Endothelial cell (in vitro differentiated cells): ENCODE measurements around the gene HS3ST1. TPM values are rescaled to one million over a fixed set of nuclear protein-coding genes. Genes with fewer than 3 reads are reported as not detected.

Experiments
- DNase-seq: peaks from one replicate; pipeline ENCODE4 v3.0.0; 2021; ENCODE audit warnings: low spot score
- H3K27ac Mint-ChIP-seq: one replicate; pipeline ENCODE4 v1.8.0; 2021; ENCODE audit warnings: mixed read lengths, inconsistent platforms; ENCODE audit not compliant: unreplicated experiment
- H3K27me3 Mint-ChIP-seq: one replicate; pipeline ENCODE4 v1.8.0; 2021; ENCODE audit warnings: mild to moderate bottlenecking, moderate library complexity, mixed read lengths, inconsistent platforms; ENCODE audit not compliant: unreplicated experiment
- H3K36me3 Mint-ChIP-seq: one replicate; pipeline ENCODE4 v1.8.0; 2021; ENCODE audit warnings: mild to moderate bottlenecking, low read depth, mixed read lengths, inconsistent platforms; ENCODE audit not compliant: unreplicated experiment
- H3K4me1 Mint-ChIP-seq: one replicate; pipeline ENCODE4 v1.8.0; 2021; ENCODE audit warnings: mild to moderate bottlenecking, mixed read lengths, inconsistent platforms; ENCODE audit not compliant: unreplicated experiment
- H3K4me3 Mint-ChIP-seq: one replicate; pipeline ENCODE4 v1.8.0; 2021; ENCODE audit warnings: mild to moderate bottlenecking, mixed read lengths, inconsistent platforms; ENCODE audit not compliant: unreplicated experiment
- H3K9me3 Mint-ChIP-seq: one replicate; pipeline ENCODE4 v1.8.0; 2021; ENCODE audit warnings: mixed read lengths, inconsistent platforms; ENCODE audit not compliant: unreplicated experiment
- total RNA-seq: library from RNA; stranded (reverse); fragmentation: NEBNext Ultra II Directional; extraction: Animal tissue kit (Norgen Biotek cat#: 25700); gene quantifications from one replicate; pipeline ENCODE4 v1.2.1, GENCODE V29; 2021; ENCODE audit not compliant: unreplicated experiment
- TF ChIP-seq, protein P1 (sequence below): fragments of 200-600 bp; sonication (generic); IDR thresholded peaks from one replicate; pipeline ENCODE4 v1.5.0; 2021; ENCODE audit warnings: antibody characterized with exemption; ENCODE audit not compliant: unreplicated experiment

HS3ST1 gene
- total RNA-seq, 1 donor from 2014 or later, result 0.44 TPM

GRCh38 chr4:11365039-11365438, 63.7 kb downstream of the HS3ST1 start:
- Mint-ChIP-seq H3K4me1 (no peaks in the 10 kb centered on the region), H3K27me3 (no peaks in the 10 kb centered on the region), H3K9me3 (no peaks in the 10 kb centered on the region), H3K27ac (no peak overlapping the region), H3K36me3 (no peaks in the 10 kb centered on the region), H3K4me3 (no peak overlapping the region)
- DNase-seq, result no peak
- TF ChIP-seq, protein P1, sequence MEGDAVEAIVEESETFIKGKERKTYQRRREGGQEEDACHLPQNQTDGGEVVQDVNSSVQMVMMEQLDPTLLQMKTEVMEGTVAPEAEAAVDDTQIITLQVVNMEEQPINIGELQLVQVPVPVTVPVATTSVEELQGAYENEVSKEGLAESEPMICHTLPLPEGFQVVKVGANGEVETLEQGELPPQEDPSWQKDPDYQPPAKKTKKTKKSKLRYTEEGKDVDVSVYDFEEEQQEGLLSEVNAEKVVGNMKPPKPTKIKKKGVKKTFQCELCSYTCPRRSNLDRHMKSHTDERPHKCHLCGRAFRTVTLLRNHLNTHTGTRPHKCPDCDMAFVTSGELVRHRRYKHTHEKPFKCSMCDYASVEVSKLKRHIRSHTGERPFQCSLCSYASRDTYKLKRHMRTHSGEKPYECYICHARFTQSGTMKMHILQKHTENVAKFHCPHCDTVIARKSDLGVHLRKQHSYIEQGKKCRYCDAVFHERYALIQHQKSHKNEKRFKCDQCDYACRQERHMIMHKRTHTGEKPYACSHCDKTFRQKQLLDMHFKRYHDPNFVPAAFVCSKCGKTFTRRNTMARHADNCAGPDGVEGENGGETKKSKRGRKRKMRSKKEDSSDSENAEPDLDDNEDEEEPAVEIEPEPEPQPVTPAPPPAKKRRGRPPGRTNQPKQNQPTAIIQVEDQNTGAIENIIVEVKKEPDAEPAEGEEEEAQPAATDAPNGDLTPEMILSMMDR, result no peak

GRCh38 chr4:11359591-11359990, 69.1 kb downstream of the HS3ST1 start:
- Mint-ChIP-seq H3K4me3 (no peak overlapping the region), H3K27me3 (no peaks in the 10 kb centered on the region), H3K4me1 (no peaks in the 10 kb centered on the region), H3K27ac (no peak overlapping the region), H3K36me3 (no peaks in the 10 kb centered on the region), H3K9me3 (no peaks in the 10 kb centered on the region)
- TF ChIP-seq, protein P1, result no peak
- no peak for DNase-seq

GRCh38 chr4:11355226-11355625, 73.5 kb downstream of the HS3ST1 start:
- Mint-ChIP-seq H3K27me3 (no peaks in the 10 kb centered on the region), H3K36me3 (no peaks in the 10 kb centered on the region), H3K27ac (no peak overlapping the region), H3K4me3 (no peak overlapping the region), H3K4me1 (no peaks in the 10 kb centered on the region), H3K9me3 (no peaks in the 10 kb centered on the region)
- TF ChIP-seq, protein P1, result no peak
- DNase-seq, result no peak

DNA sequence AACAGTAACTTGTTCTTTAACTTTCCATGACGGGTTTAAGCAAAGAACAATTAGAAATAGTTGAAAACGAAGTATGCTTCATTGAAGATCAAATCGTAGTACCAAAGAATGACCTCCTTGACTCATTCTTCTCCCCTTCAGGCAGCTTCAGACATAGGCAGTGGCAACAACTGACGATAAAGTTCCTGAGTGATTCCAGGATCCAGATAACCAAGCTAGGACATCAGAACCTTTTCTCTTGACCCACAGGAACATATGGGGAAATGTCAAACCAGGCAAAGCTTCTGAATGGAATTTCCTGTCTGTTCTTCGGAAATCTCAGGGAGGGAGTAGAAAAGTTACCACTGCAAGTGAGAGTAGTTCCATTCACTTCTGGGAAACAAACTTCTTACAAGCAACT, 74.2 kb downstream of the HS3ST1 start:
- no peaks in the 10 kb centered on the region for H3K9me3 Mint-ChIP-seq
- no peaks in the 10 kb centered on the region for H3K36me3 Mint-ChIP-seq
- no peaks in the 10 kb centered on the region for H3K27me3 Mint-ChIP-seq
- TF ChIP-seq, protein P1, result no peak
- no peak overlapping the region for H3K27ac Mint-ChIP-seq
- H3K4me3 Mint-ChIP-seq, result no peak overlapping the region
- no peak for DNase-seq
- H3K4me1 Mint-ChIP-seq, result no peaks in the 10 kb centered on the region

DNA sequence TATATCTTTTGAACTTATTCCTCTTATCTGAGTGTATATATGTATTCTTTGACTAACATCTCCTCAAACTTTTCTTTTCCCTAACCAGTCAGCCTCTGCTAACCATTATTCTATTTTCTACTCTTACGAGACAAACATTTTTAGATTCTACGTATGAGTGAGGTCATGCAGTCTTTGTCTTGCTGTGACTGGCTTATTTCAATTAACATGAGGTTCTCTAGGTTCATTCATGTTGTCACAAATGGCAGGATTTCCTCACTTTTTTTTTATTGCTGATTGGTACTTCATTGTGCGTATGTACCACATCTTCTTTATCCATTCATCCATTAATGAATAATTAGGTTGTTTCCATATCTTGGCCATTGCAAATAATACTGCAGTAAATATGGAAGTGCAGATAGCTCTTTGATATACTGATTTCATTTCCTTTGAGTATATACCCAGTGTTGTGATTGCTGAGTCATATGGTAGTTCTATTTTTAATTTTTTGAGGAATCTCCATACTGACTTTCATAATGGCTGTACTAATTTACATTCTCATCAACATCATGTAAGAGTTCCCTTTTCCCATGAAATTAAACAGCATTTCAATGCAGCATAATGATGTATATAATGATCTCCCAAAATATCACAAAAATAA, 80.1 kb downstream of the HS3ST1 start:
- Mint-ChIP-seq H3K9me3 (no peaks in the 10 kb centered on the region), H3K36me3 (no peaks in the 10 kb centered on the region), H3K27ac (no peak overlapping the region), H3K4me3 (no peak overlapping the region), H3K4me1 (no peaks in the 10 kb centered on the region), H3K27me3 (no peaks in the 10 kb centered on the region)
- TF ChIP-seq, protein P1, result no peak
- DNase-seq, result no peak
